Neural progenitor cell (in vitro differentiated cells): Measurements from ENCODE around the gene TPP2.

Experiments used
- CTCF ChIP-seq: fragments of 200-600 bp; sonication (generic); IDR thresholded peaks from 2 replicates; pipeline ENCODE4 v1.5.1; 2017; ENCODE audit warnings: antibody characterized with exemption, mild to moderate bottlenecking
- EZH2phosphoT487 ChIP-seq: fragments of 200-600 bp; sonication (generic); IDR thresholded peaks from 2 replicates; pipeline ENCODE4 v1.6.1; 2017; ENCODE audit warnings: antibody characterized with exemption

- TF ChIP-seq EZH2phosphoT487, result no peak
- TF ChIP-seq CTCF, result no peak
These were observed 101.3 kb downstream of the TPP2 start for GRCh38 chr13:102697929-102698648.
